T-helper 1 cell (primary cell): Measurements from ENCODE around the gene IL1RAPL1.

Source experiments
- DNase-seq, 5 donors: peaks; one replicate each; pipeline ENCODE4 v3.0.0-alpha.2; 2012 to 2020

The IL1RAPL1 gene

GRCh38 chrX:29138003-29138402 is 550.8 kb downstream of the IL1RAPL1 start:
- DNase-seq = no peak

- no peak for DNase-seq
Observed at GRCh38 chrX:29143356-29143755, 556.1 kb downstream of the IL1RAPL1 start.

DNA sequence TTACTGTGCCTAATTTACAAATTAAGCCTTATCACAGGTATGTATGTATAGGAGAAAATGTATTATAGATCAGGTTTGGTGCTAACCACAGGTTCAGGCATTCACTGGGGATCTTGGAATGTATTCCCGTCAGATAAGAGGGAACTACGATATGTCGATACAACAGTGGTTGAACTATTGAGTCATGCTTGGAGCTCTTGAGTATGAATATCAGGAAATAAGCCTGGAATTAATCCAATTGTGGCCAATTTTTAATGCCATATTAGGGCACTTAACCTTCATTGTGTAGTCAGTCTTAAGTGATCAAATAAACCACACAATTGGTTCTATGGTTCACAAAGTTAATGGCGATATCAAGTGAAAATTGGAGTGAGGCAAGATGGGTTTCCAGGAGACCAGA is 556.5 kb downstream of the IL1RAPL1 start:
- no peak for DNase-seq

- no peak for DNase-seq
Observed at GRCh38 chrX:29145316-29145715, 558.1 kb downstream of the IL1RAPL1 start.

- no peak for DNase-seq
Observed at GRCh38 chrX:29148511-29148910, 561.3 kb downstream of the IL1RAPL1 start.

- no peak for DNase-seq
Observed at GRCh38 chrX:29155286-29155685, 568.0 kb downstream of the IL1RAPL1 start.

- DNase-seq = no peak
Observed at GRCh38 chrX:29172880-29173279, 585.6 kb downstream of the IL1RAPL1 start.

- no peak for DNase-seq
Observed at GRCh38 chrX:29187264-29187663, 600.0 kb downstream of the IL1RAPL1 start.

- no peak for DNase-seq
Observed at GRCh38 chrX:29196501-29196900, 609.3 kb downstream of the IL1RAPL1 start.

DNA sequence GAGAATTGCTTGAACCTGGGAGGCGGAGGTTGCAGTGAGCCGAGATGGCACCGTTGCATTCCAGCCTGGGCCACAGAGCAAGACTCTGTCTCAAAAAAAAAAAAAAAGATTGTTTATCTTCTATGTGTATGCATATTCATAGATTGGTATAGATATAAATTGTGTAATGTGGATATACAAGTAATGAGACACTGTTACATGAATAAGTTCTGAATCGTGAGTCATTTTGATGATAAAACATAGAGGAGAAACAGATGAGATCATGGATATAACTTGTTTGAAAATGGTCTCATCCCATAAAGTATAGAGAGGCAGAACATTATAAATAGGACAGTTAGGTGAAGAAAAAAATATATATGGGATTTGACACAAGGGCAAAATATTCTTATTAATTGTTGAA is 628.0 kb downstream of the IL1RAPL1 start:
- no peak for DNase-seq

GRCh38 chrX:29225670-29226069 is 638.4 kb downstream of the IL1RAPL1 start:
- DNase-seq = no peak

GRCh38 chrX:29229802-29230201 is 642.6 kb downstream of the IL1RAPL1 start:
- DNase-seq = no peak

GRCh38 chrX:29231800-29232199 is 644.6 kb downstream of the IL1RAPL1 start:
- DNase-seq = no peak

DNA sequence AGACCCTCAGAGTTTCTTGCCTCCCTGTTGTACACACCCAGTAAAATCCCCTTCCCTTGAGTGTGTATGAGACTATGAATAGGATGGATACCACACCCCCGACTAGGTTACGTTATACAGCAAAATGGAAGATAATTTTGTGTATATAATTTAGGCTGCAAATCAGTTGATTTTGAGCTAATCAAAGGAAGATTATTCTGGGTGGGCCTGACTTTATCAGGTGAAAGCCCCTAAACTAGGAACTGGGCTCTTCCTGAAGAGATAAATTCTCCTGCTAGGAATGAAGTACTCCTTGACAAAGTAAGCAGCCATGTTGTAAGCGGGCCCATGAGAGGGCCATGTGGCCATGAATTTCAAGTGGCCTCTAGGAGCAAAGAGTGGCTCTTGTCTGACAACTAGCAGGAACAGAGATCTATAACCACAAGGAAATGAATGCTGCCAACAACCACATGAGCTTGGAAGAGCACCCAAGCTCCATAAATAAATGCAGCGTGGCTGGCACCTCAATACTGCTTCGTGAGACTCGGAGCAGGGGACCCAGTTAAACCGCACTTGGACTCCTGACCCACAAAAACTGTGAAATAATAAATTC is 646.4 kb downstream of the IL1RAPL1 start:
- no peak for DNase-seq

- DNase-seq = no peak
Observed at GRCh38 chrX:29237972-29238371, 650.7 kb downstream of the IL1RAPL1 start.

- DNase-seq = no peak
Observed at GRCh38 chrX:29241809-29242208, 654.6 kb downstream of the IL1RAPL1 start.

GRCh38 chrX:29242856-29243255 is 655.6 kb downstream of the IL1RAPL1 start:
- no peak for DNase-seq

DNA sequence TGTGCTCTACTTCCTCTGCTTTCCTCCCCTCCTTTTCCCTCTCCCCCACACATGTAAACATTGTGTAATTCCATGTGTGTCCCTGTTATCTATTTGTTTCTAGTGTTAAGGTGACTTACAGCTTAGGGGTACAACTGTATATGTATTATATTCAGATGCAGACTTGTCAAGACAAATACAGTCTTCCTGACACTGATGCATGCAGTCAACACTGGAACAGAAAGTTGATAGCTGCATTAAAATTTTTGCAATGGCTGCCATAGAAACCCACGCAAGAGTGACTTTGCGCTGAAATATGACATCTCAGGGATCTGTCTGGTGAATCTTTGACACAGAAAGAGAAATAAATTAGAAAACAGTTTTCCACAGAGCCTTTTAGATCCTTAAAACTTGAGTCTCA is 656.7 kb downstream of the IL1RAPL1 start:
- no peak for DNase-seq

GRCh38 chrX:29254515-29254914 is 667.3 kb downstream of the IL1RAPL1 start:
- no peak for DNase-seq

- DNase-seq = no peak
Observed at GRCh38 chrX:29257521-29257920, 670.3 kb downstream of the IL1RAPL1 start.

DNA sequence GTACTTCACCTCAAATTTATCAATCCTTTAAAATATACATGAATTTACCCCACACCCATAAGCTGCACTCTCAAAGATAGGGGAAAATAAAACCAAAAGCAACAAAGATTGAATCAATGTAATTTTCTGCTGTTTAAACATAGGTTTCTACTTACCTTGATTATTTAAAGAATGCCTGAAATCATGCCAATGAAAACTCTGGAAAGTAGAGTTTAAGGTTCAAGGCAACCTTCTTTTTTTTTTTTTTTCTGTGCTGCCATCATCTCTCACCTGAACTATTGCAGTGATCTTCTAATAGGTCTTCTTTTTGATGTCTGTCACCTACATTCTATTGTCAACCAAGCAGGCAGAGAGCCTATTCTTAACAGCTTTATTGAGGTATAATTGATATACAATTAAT is 682.1 kb downstream of the IL1RAPL1 start:
- DNase-seq = no peak

GRCh38 chrX:29274517-29274916 is 687.3 kb downstream of the IL1RAPL1 start:
- no peak for DNase-seq

- no peak for DNase-seq
Observed at GRCh38 chrX:29275928-29276327, 688.7 kb downstream of the IL1RAPL1 start.

GRCh38 chrX:29281078-29281742 is 694.0 kb downstream of the IL1RAPL1 start:
- DNase-seq = no peak

GRCh38 chrX:29285664-29286063 is 698.4 kb downstream of the IL1RAPL1 start:
- no peak for DNase-seq
